HG03064 (cell line): ENCODE measurements around the gene IMPA2.
"Not testable (repeated sequence)": the region's sequence is repeated elsewhere in the genome, so short reads cannot be mapped to it uniquely, and the experiment has no call there.

Source experiments
- ATAC-seq: cut with Tn5 transposase; IDR thresholded peaks from one replicate; pipeline ENCODE4 v1.9.1; 2021; ENCODE audit warnings: low read depth; ENCODE audit not compliant: unreplicated experiment

IMPA2 gene

GRCh38 chr18:12066910-12067511 lies 85.7 kb downstream of the IMPA2 start:
- no peak for ATAC-seq

GRCh38 chr18:12067671-12068070 lies 86.4 kb downstream of the IMPA2 start:
- no peak for ATAC-seq

- ATAC-seq: not testable (repeated sequence)
Observed at GRCh38 chr18:12068316-12068949, 87.1 kb downstream of the IMPA2 start.

GRCh38 chr18:12068950-12069320 lies 87.6 kb downstream of the IMPA2 start:
- ATAC-seq: no peak

- ATAC-seq: not testable (repeated sequence)
Observed at GRCh38 chr18:12071066-12071465, 89.8 kb downstream of the IMPA2 start.

- ATAC-seq: no peak
Observed at GRCh38 chr18:12072996-12073395, 91.7 kb downstream of the IMPA2 start.

GRCh38 chr18:12074736-12075135 lies 93.4 kb downstream of the IMPA2 start:
- ATAC-seq: no peak

- ATAC-seq: no peak
Observed at GRCh38 chr18:12076424-12077140, 95.3 kb downstream of the IMPA2 start.

GRCh38 chr18:12077994-12078393 lies 96.7 kb downstream of the IMPA2 start:
- ATAC-seq: not testable (repeated sequence)

GRCh38 chr18:12079491-12080237 lies 98.4 kb downstream of the IMPA2 start:
- ATAC-seq: no peak
